ENCODE results near the gene GTF3C1. TPM values are rescaled to one million over a fixed set of nuclear protein-coding genes. Genes with fewer than 3 reads are reported as not detected.

The GTF3C1 gene
- total and polyA plus RNA-seq, 2 of the 13 experiments (the other 11 are each of a cell fraction or from before 2014, with no cell fraction given) = 29.2 to 72.7 TPM

- Histone ChIP-seq H3K36me3 (replicated peaks in 1 of 2; ENCODE audit: control insufficient read depth in 1 of 2, insufficient read depth in 2 of 2, low read length in 2 of 2) (peaks cover 47 to 87% of the 10 kb centered on the region in 2 experiments), H3K79me2 (ENCODE audit: insufficient read depth, low read length) (no peaks in the 10 kb centered on the region), H3K27me3 (ENCODE audit: control insufficient read depth in 1 of 2, insufficient read depth in 2 of 2, low read length in 2 of 2) (no peaks in the 10 kb centered on the region), H3K9ac (ENCODE audit: insufficient read depth, low read depth, low read length) (no peak overlapping the region), H4K20me1 (ENCODE audit: insufficient read depth, low read length) (no peaks in the 10 kb centered on the region), H3K4me2 (ENCODE audit: low read depth, low read length) (no peak overlapping the region), H3K4me3 (replicated peaks in 1 of 3; ENCODE audit: insufficient read depth in 1 of 3, low read depth in 2 of 3, low read length in 3 of 3) (no peak overlapping the region), H3K4me1 (ENCODE audit: insufficient read depth, low read length) (no peaks in the 10 kb centered on the region), H3K9me3 (ENCODE audit: low read length) (no peaks in the 10 kb centered on the region), H2AFZ (ENCODE audit: low read length) (no peak overlapping the region), H3K27ac (ENCODE audit: extremely low read length, insufficient read depth, low read length) (no peak overlapping the region)
- CTCF ChIA-PET (ENCODE audit: low intra/inter-chr PET ratio, low total read pairs) = no interaction called here
- in situ Hi-C loops (cut with HindIII; ENCODE audit: extremely low pct_ligation_motif_present, low pct_unique_long_range_greater_than_20kb) (no loop called here), intact Hi-C loops (cut with micrococcal nuclease; ENCODE audit: unreplicated experiment) (no loop called here)
- WGBS (ENCODE audit: low lambda C conversion rate) = over 99% methylated on average over 5 of the region's 5 CpGs
- ATAC-seq (no peak), FAIRE-seq (no peak), DNase-seq (ENCODE audit: low spot score) (no peak)
- POLR2A ChIA-PET = no interaction called here
- no TSS peak for BruUV-seq (replicated peaks)
- no peak for TF ChIP-seq RNF219 (CRISPR knock-in tag; IDR thresholded peaks at IDR 0.05)
- no peak for TF ChIP-seq TBP (CRISPR knock-in tag; IDR thresholded peaks at IDR 0.05)
- TF ChIP-seq TARDBP (CRISPR knock-in tag; IDR thresholded peaks at IDR 0.05) = no peak
- no peak for TF ChIP-seq SNAI1 (CRISPR knock-in tag; IDR thresholded peaks at IDR 0.05; ENCODE audit: borderline replicate concordance)
- no peak for TF ChIP-seq ZKSCAN8 (CRISPR knock-in tag; IDR thresholded peaks at IDR 0.05; ENCODE audit: borderline replicate concordance)
- no peak for TF ChIP-seq KDM4B (CRISPR knock-in tag; IDR thresholded peaks at IDR 0.05)
- no peak for TF ChIP-seq ZNF510 (CRISPR knock-in tag; IDR thresholded peaks at IDR 0.05; ENCODE audit: low read depth)
- no peak for TF ChIP-seq ETV5 (CRISPR knock-in tag; IDR thresholded peaks at IDR 0.05; ENCODE audit: borderline replicate concordance)
- no peak for TF ChIP-seq NFAT5 (CRISPR knock-in tag; IDR thresholded peaks at IDR 0.05)
- no peak for TF ChIP-seq MIXL1 (CRISPR knock-in tag; IDR thresholded peaks at IDR 0.05)
- no peak for TF ChIP-seq HMGXB4 (CRISPR knock-in tag; IDR thresholded peaks at IDR 0.05; ENCODE audit: borderline replicate concordance in 1 of 2, low read depth in 1 of 2)
- TF ChIP-seq ZNF772 (CRISPR knock-in tag; IDR thresholded peaks at IDR 0.05) = no peak
- TF ChIP-seq RFX3 (CRISPR knock-in tag; IDR thresholded peaks at IDR 0.05) = no peak
- TF ChIP-seq CCAR2 (optimal IDR thresholded peaks at IDR 0.05; ENCODE audit: low read depth, low read length) = no peak
- no peak for TF ChIP-seq ZNF101 (CRISPR knock-in tag; IDR thresholded peaks at IDR 0.05; ENCODE audit: borderline replicate concordance, low read depth)
Measured at GRCh38 chr16:27538528-27538927, 11.2 kb downstream of the GTF3C1 start.

All from HepG2 (cell line).